Keratinocyte (primary cell): ENCODE results near the gene OCEL1. TPM values are rescaled to one million over a fixed set of nuclear protein-coding genes. Genes with fewer than 3 reads are reported as not detected.

Experiments used
- DNase-seq: peaks from one replicate; pipeline ENCODE4 v3.0.0-alpha.2; 2011; ENCODE audit warnings: low read depth, missing footprints, low spot score
- FAIRE-seq: peaks from 2 replicates; lab custom pipeline; 2011; peaks lifted over from hg19 to GRCh38; lab: Jason Lieb, UNC
- H2AFZ ChIP-seq: 2 replicates; pipeline ENCODE4 v1.6.0; 2012; ENCODE audit warnings: low read length, control low read depth, inconsistent platforms; ENCODE audit not compliant: control insufficient read depth
- H3K27ac ChIP-seq: 2 replicates; pipeline ENCODE4 v1.5.1; 2011; ENCODE audit warnings: low read length; ENCODE audit not compliant: control insufficient read depth, insufficient read depth
- H3K27me3 ChIP-seq: 3 replicates; pipeline ENCODE4 v1.6.0; 2011; ENCODE audit warnings: low read length; ENCODE audit not compliant: control insufficient read depth, insufficient read depth; ENCODE audit errors: extremely low read depth
- H3K36me3 ChIP-seq, 2 experiments: 2 replicates in 1 of 2; 3 replicates in 1 of 2; pipeline ENCODE4 v1.5.1; 2011; ENCODE audit warnings: low read length in 2 of 2, mild to moderate bottlenecking in 1 of 2; ENCODE audit not compliant: control insufficient read depth in 2 of 2, insufficient read depth in 2 of 2; ENCODE audit errors: extremely low read depth in 1 of 2
- H3K4me1 ChIP-seq: 3 replicates; pipeline ENCODE4 v1.5.1; 2011; ENCODE audit warnings: low read length; ENCODE audit not compliant: control insufficient read depth, insufficient read depth; ENCODE audit errors: extremely low read depth
- H3K4me2 ChIP-seq: 3 replicates; pipeline ENCODE4 v1.6.0; 2011; ENCODE audit warnings: low read depth, low read length; ENCODE audit not compliant: control insufficient read depth, insufficient read depth; ENCODE audit errors: extremely low read depth
- H3K4me3 ChIP-seq, 3 experiments: fragments of 200-600 bp in 1 of 3; sonication (generic) in 1 of 3; 2 replicates in 2 of 3; 3 replicates in 1 of 3; pipeline ENCODE4 v1.5.1; 2011 to 2016; ENCODE audit warnings: low read length in 3 of 3, mild to moderate bottlenecking in 3 of 3, control low read depth in 2 of 3, inconsistent platforms in 1 of 3, low read depth in 1 of 3, mixed read lengths in 1 of 3, mixed run types in 1 of 3, moderate library complexity in 1 of 3; ENCODE audit not compliant: control insufficient read depth in 2 of 3, insufficient read depth in 2 of 3; ENCODE audit errors: extremely low read depth in 1 of 3
- H3K79me2 ChIP-seq: 2 replicates; pipeline ENCODE4 v1.6.0; 2012; ENCODE audit warnings: low read length; ENCODE audit not compliant: control insufficient read depth, insufficient read depth
- H3K9ac ChIP-seq: 3 replicates; pipeline ENCODE4 v1.6.0; 2011; ENCODE audit warnings: low read length; ENCODE audit not compliant: control insufficient read depth, insufficient read depth; ENCODE audit errors: extremely low read depth
- H3K9me1 ChIP-seq: 3 replicates; pipeline ENCODE4 v1.6.0; 2011; ENCODE audit warnings: low read length; ENCODE audit not compliant: control insufficient read depth, insufficient read depth; ENCODE audit errors: extremely low read depth
- H3K9me3 ChIP-seq: 2 replicates; pipeline ENCODE4 v1.5.1; 2012; ENCODE audit warnings: low read depth, low read length; ENCODE audit not compliant: control insufficient read depth
- H4K20me1 ChIP-seq: 3 replicates; pipeline ENCODE4 v1.6.0; 2011; ENCODE audit warnings: low read length; ENCODE audit not compliant: control insufficient read depth, insufficient read depth; ENCODE audit errors: extremely low read depth
- EZH2 ChIP-seq: IDR thresholded peaks from one replicate; pipeline ENCODE4 v1.6.1; 2012; ENCODE audit warnings: inconsistent platforms, mild to moderate bottlenecking, low read length, moderate library complexity
- dilution Hi-C: fragments of 300-500 bp; cut with MboI; formaldehyde crosslinking; loops from one replicate; pipeline ENCODE4 v1.7.0; 2020; ENCODE audit warnings: low sequenced_read_pairs; ENCODE audit not compliant: extremely low pct_ligation_motif_present
- polyA plus RNA-seq, 5 experiments: library from polyadenylated mRNA; depleted of rRNA in 3 of 5; stranded (reverse) in 3 of 5; stranded (forward) in 1 of 5; unstranded in 1 of 5; fragments of >200 nt; gene quantifications; 1 replicate in 1 of 5; 2 replicates in 3 of 5; 3 replicates in 1 of 5; pipeline versions ENCODE4 v1.2.1 to v1.2.3, GENCODE V29; 2011 to 2012; ENCODE audit warnings: missing spikeins in 2 of 5, low read depth in 1 of 5, low replicate concordance in 1 of 5
- TF ChIP-seq, protein P1 (sequence below), 3 experiments: IDR thresholded peaks in 1 of 3; conservative IDR thresholded peaks in 1 of 3; optimal IDR thresholded peaks in 1 of 3; 2 replicates in 2 of 3; 3 replicates in 1 of 3; pipeline versions ENCODE3 to v1.5.1; 2011; ENCODE audit warnings: low read length in 3 of 3, mild to moderate bottlenecking in 3 of 3, moderate library complexity in 2 of 3, control low read depth in 1 of 3, inconsistent platforms in 1 of 3; ENCODE audit not compliant: insufficient read depth in 2 of 3; ENCODE audit errors: extremely low read depth in 1 of 3

OCEL1 gene
- polyA plus RNA-seq, 1 donor (not counting 4 experiments of a cell fraction or from before 2014, with no cell fraction given) = 2.2 TPM

DNA sequence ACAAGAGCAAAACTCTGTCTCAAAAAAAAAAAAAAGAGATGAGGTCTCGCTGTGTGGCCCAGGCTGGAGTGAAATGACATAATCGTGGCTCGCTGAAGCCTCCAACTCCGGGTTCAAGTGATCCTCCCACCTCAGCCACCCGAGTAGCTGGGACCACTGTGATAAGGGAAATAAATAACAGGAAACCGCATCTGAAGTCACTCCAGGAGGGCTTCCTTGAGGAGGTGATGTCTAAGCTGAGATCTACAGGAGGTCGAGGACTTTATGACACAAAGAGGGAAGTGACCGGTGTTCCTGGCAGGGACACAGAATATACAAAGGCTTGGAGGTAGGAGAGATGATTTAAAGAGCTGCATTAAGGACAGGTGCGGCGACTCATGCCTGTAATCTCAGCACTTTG lies 28.6 kb downstream of the OCEL1 start:
- H2AFZ ChIP-seq = no peak overlapping the region
- H3K4me2 ChIP-seq = no peak overlapping the region
- no peaks in the 10 kb centered on the region for H3K27me3 ChIP-seq
- dilution Hi-C loops = no loop called here
- H3K9me1 ChIP-seq = no peaks in the 10 kb centered on the region
- TF ChIP-seq EZH2 = no peak
- H3K27ac ChIP-seq = no peak overlapping the region
- peaks cover 5% of the 10 kb centered on the region for H3K9me3 ChIP-seq
- no peak overlapping the region for H3K9ac ChIP-seq
- no peak overlapping the region for H3K4me3 ChIP-seq
- DNase-seq = no peak
- H3K79me2 ChIP-seq = no peaks in the 10 kb centered on the region
- H3K36me3 ChIP-seq = no peaks in the 10 kb centered on the region
- H4K20me1 ChIP-seq = no peaks in the 10 kb centered on the region
- FAIRE-seq = no peak
- H3K4me1 ChIP-seq = no peaks in the 10 kb centered on the region

DNA sequence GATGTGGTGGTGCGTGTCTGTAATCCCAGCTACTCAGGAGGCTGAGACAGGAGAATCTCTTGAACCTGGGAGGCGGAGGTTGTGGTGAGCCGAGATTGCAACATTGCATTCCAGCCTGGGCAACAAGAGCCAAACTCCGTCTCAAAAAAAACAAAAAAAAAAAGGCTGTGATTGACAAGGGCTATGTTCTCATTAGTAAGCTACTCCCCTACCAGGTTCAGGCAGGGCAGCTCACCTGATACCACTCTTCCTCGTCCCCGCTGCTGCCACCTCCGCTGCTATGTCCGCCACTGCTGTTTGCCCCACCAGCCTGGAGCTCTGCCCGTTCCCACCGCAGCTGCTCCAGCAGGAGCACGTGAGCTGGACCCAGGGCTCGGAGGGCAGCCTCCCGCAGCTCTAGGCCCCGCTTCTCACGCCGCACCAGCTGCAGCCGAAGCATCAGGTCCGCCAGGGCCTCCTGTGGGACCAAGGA lies 29.2 kb downstream of the OCEL1 start:
- Histone ChIP-seq H3K36me3 (no peaks in the 10 kb centered on the region), H3K9me1 (no peaks in the 10 kb centered on the region), H2AFZ (no peak overlapping the region), H3K4me3 (no peak overlapping the region), H4K20me1 (no peaks in the 10 kb centered on the region), H3K4me2 (no peak overlapping the region), H3K9me3 (peaks cover 5% of the 10 kb centered on the region), H3K9ac (no peak overlapping the region), H3K27me3 (no peaks in the 10 kb centered on the region), H3K27ac (no peak overlapping the region), H3K79me2 (no peaks in the 10 kb centered on the region), H3K4me1 (no peaks in the 10 kb centered on the region)
- no peak for TF ChIP-seq EZH2
- TF ChIP-seq, protein P1, sequence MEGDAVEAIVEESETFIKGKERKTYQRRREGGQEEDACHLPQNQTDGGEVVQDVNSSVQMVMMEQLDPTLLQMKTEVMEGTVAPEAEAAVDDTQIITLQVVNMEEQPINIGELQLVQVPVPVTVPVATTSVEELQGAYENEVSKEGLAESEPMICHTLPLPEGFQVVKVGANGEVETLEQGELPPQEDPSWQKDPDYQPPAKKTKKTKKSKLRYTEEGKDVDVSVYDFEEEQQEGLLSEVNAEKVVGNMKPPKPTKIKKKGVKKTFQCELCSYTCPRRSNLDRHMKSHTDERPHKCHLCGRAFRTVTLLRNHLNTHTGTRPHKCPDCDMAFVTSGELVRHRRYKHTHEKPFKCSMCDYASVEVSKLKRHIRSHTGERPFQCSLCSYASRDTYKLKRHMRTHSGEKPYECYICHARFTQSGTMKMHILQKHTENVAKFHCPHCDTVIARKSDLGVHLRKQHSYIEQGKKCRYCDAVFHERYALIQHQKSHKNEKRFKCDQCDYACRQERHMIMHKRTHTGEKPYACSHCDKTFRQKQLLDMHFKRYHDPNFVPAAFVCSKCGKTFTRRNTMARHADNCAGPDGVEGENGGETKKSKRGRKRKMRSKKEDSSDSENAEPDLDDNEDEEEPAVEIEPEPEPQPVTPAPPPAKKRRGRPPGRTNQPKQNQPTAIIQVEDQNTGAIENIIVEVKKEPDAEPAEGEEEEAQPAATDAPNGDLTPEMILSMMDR (optimal IDR thresholded peaks at IDR 0.05 in 1 of 3, IDR thresholded peaks at IDR 0.05 in 1 of 3, conservative IDR thresholded peaks at IDR 0.05 in 1 of 3; ENCODE audit: extremely low read depth in 1 of 3, insufficient read depth in 2 of 3, low read length in 3 of 3) = no peak
- dilution Hi-C loops = no loop called here
- no peak for DNase-seq
- FAIRE-seq = no peak

DNA sequence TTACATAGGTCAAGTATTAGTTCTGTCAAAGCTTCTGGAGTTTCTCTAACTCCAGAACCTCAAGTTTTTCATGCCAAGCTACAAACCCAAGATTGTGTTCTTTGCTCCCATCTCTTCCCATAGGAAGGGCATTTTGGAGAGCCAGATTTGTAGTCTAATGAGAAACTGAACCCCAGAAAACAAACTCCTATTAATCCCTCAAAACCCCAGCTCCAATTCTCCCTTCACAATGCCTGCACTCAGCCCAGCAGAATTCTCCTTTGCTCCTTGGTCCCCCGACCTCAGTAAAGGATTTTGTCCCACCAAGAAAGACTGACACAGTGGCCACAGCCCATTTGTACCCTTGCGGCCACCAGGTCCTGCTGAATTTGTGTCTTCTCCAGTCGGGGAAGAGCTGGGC lies 30.1 kb downstream of the OCEL1 start:
- Histone ChIP-seq H3K27ac (no peak overlapping the region), H3K4me3 (no peak overlapping the region), H4K20me1 (no peaks in the 10 kb centered on the region), H3K9me1 (no peaks in the 10 kb centered on the region), H3K9ac (no peak overlapping the region), H3K4me2 (no peak overlapping the region), H3K36me3 (no peaks in the 10 kb centered on the region), H2AFZ (no peak overlapping the region), H3K9me3 (peaks cover 5% of the 10 kb centered on the region), H3K4me1 (no peaks in the 10 kb centered on the region), H3K27me3 (no peaks in the 10 kb centered on the region), H3K79me2 (no peaks in the 10 kb centered on the region)
- dilution Hi-C loops = no loop called here
- TF ChIP-seq, protein P1 (optimal IDR thresholded peaks at IDR 0.05 in 1 of 3, IDR thresholded peaks at IDR 0.05 in 1 of 3, conservative IDR thresholded peaks at IDR 0.05 in 1 of 3; ENCODE audit: extremely low read depth in 1 of 3, insufficient read depth in 2 of 3, low read length in 3 of 3) = no peak
- TF ChIP-seq EZH2 = no peak
- FAIRE-seq (no peak), DNase-seq (no peak)
